Measurements from ENCODE around the gene RAN. TPM values are rescaled to one million over a fixed set of nuclear protein-coding genes. Genes with fewer than 3 reads are reported as not detected.
"Not testable (repeated sequence)": the region's sequence is repeated elsewhere in the genome, so short reads cannot be mapped to it uniquely, and the experiment has no call there.

RAN gene
- total RNA-seq, 2 donors from 2014 or later: 266 to 344 TPM

GRCh38 chr12:130847112-130847511, 24.8 kb upstream of the RAN start:
- DNase-seq: no peak

GRCh38 chr12:130848105-130848504, 23.8 kb upstream of the RAN start:
- ATAC-seq; intact Hi-C loops (cut with DNase I, micrococcal nuclease); DNase-seq: not testable (repeated sequence)

More at GRCh38 chr12:130847112-130847511, 24.8 kb upstream of the RAN start:
- no peak for ATAC-seq
- intact Hi-C loops (cut with DNase I, micrococcal nuclease): no loop called here

- DNase-seq; intact Hi-C loops (cut with DNase I, micrococcal nuclease); ATAC-seq: not testable (repeated sequence)
Observed at GRCh38 chr12:130848785-130849305, 23.0 kb upstream of the RAN start.

GRCh38 chr12:130849561-130850417, 22.1 kb upstream of the RAN start:
- ATAC-seq (peak; percentile 80), DNase-seq (no peak)
- intact Hi-C loops (cut with DNase I, micrococcal nuclease): no loop called here

GRCh38 chr12:130850418-130851021, 21.3 kb upstream of the RAN start:
- ATAC-seq (no peak), DNase-seq (no peak)
- intact Hi-C loops (cut with DNase I, micrococcal nuclease): no loop called here

GRCh38 chr12:130856088-130856487, 15.8 kb upstream of the RAN start:
- intact Hi-C loops (cut with DNase I, micrococcal nuclease): no loop called here
- ATAC-seq (no peak), DNase-seq (no peak)

- intact Hi-C loops (cut with DNase I, micrococcal nuclease): no loop called here
- DNase-seq (no peak), ATAC-seq (no peak)
Observed at GRCh38 chr12:130858084-130858483, 13.8 kb upstream of the RAN start.

GRCh38 chr12:130859161-130859560, 12.7 kb upstream of the RAN start:
- intact Hi-C loops (cut with DNase I, micrococcal nuclease): no loop called here
- DNase-seq (no peak), ATAC-seq (no peak)

GRCh38 chr12:130860311-130860710, 11.6 kb upstream of the RAN start:
- no peak for ATAC-seq
- intact Hi-C loops (cut with DNase I, micrococcal nuclease): no loop called here

GRCh38 chr12:130862161-130862560, 9.7 kb upstream of the RAN start:
- no peak for ATAC-seq
- DNase-seq: no peak
- intact Hi-C loops (cut with DNase I, micrococcal nuclease): no loop called here

More at GRCh38 chr12:130860311-130860710, 11.6 kb upstream of the RAN start:
- no peak for DNase-seq

- DNase-seq; ATAC-seq; intact Hi-C loops (cut with DNase I, micrococcal nuclease): not testable (repeated sequence)
Observed at GRCh38 chr12:130862771-130863170, 9.1 kb upstream of the RAN start.

- ATAC-seq (no peak), DNase-seq (no peak)
- intact Hi-C loops (cut with DNase I, micrococcal nuclease): no loop called here
Observed at GRCh38 chr12:130863298-130863697, 8.6 kb upstream of the RAN start.

- DNase-seq: no peak
- intact Hi-C loops (cut with DNase I, micrococcal nuclease): no loop called here
- ATAC-seq: no peak
Observed at GRCh38 chr12:130868412-130868811, 3.5 kb upstream of the RAN start.

GRCh38 chr12:130870442-130871285, 1.2 kb upstream of the RAN start:
- ATAC-seq: peak; percentile 30
- peak; percentile 61 to 65 for DNase-seq
- intact Hi-C loops (cut with DNase I, micrococcal nuclease): no loop called here

- DNase-seq (peak; percentile 30 to 55), ATAC-seq (peak; percentile 44)
- intact Hi-C loops (cut with DNase I, micrococcal nuclease): no loop called here
Observed at GRCh38 chr12:130872179-130873096, 572 bp downstream of the RAN start.

GRCh38 chr12:130873106-130873795, 1.4 kb downstream of the RAN start:
- intact Hi-C loops (cut with DNase I, micrococcal nuclease): no loop called here
- DNase-seq (no peak), ATAC-seq (no peak)

GRCh38 chr12:130873825-130874224, 2.0 kb downstream of the RAN start:
- intact Hi-C loops (cut with DNase I, micrococcal nuclease): no loop called here
- ATAC-seq: no peak
- DNase-seq: no peak

GRCh38 chr12:130874696-130875095, 2.8 kb downstream of the RAN start:
- intact Hi-C loops (cut with DNase I, micrococcal nuclease): no loop called here
- DNase-seq (no peak), ATAC-seq (no peak)

Data from left colon (tissue), 2 donors.